Ovary (tissue), 9 donors: ENCODE data around the gene DOCK8. TPM values are rescaled to one million over a fixed set of nuclear protein-coding genes. Genes with fewer than 3 reads are reported as not detected.

Experiments used
- DNase-seq, 5 donors: peaks; one replicate each; pipeline ENCODE4 v3.0.0-alpha.2; 2019 to 2020
- H3K27ac ChIP-seq, 2 donors: fragments of 200-600 bp; one replicate each; pipeline versions ENCODE4 v1.5.1 to v1.8.0; 2019 to 2022
- H3K27me3 ChIP-seq: fragments of 200-600 bp; one replicate; pipeline ENCODE4 v1.8.0; 2022
- H3K36me3 ChIP-seq: fragments of 200-600 bp; sonication (generic); one replicate; pipeline ENCODE4 v1.5.1; 2019
- H3K4me1 ChIP-seq: one replicate; pipeline ENCODE4 v1.8.1; 2013; ENCODE audit warnings: mild to moderate bottlenecking, moderate library complexity; ENCODE audit not compliant: insufficient read depth
- H3K4me3 ChIP-seq: fragments of 200-600 bp; sonication (generic); one replicate; pipeline ENCODE4 v1.5.1; 2017
- H3K9me3 ChIP-seq, 2 donors: fragments of 200-600 bp in 1 of 2; sonication (generic) in 1 of 2; one replicate each; pipeline versions ENCODE4 v1.5.1 to v1.8.1; 2013 to 2019; ENCODE audit warnings: mild to moderate bottlenecking in 1 of 2, moderate library complexity in 1 of 2
- CTCF ChIP-seq, 3 donors: fragments of 450-650 bp in 2 of 3; fragments of 200-600 bp in 1 of 3; IDR thresholded peaks; one replicate each; pipeline versions ENCODE4 v1.5.1 to v1.8.0; 2016 to 2022; ENCODE audit warnings: antibody characterized with exemption in 3 of 3, mild to moderate bottlenecking in 1 of 3
- EP300 ChIP-seq: sonication (generic); formaldehyde crosslinking; IDR thresholded peaks from one replicate; pipeline ENCODE4 v1.6.1; 2017; ENCODE audit warnings: antibody characterized with exemption
- POLR2A ChIP-seq: fragments of 450-650 bp; IDR thresholded peaks from one replicate; pipeline ENCODE4 v1.6.1; 2017; ENCODE audit warnings: antibody characterized with exemption, mild to moderate bottlenecking, moderate library complexity
- WGBS, 3 donors: extraction: QIAGEN DNeasy Blood & Tissue Kit in 1 of 3; methylation state at CpG; one replicate each; pipeline versions ENCODE4 v1.1.5 to v1.1.7; 2013 to 2017; 5-methylcytosine and 5-hydroxymethylcytosine counted together
- intact Hi-C, 4 donors: fragments of 100-400 bp; cut with DNase I; formaldehyde crosslinking; loops; one replicate each; pipeline versions ENCODE4 v1.11.0 to v1.15.1; 2022 to 2023
- polyA plus RNA-seq, 2 donors: library from polyadenylated mRNA; stranded (reverse); fragments of 200-250 nt in 1 of 2; fragments of 350-450 nt in 1 of 2; fragmentation: Illumina TruSeq in 1 of 2; extraction: RNeasy Lipid Tissue Mini Kit (QIAGEN cat#74804) in 1 of 2; gene quantifications; one replicate each; pipeline ENCODE4 v1.2.3, GENCODE V29; 2013 to 2014
- total RNA-seq, 7 donors: library from RNA; depleted of rRNA in 2 of 7; stranded (reverse); fragments of >200 nt in 2 of 7; fragmentation: NEBNext Ultra II Directional in 3 of 7; extraction: Animal tissue kit (Norgen Biotek cat#: 25700) in 3 of 7; gene quantifications; one replicate each; pipeline versions ENCODE4 v1.1.0 to v1.2.4, GENCODE V29; 2016 to 2023
- donor health status: DM: no; HTN: no; CAD: no; lungs with moderate emphysema.
- donor health status: DM: no; HTN: no; CAD: no.
- donor health status: Bipolar disorder and iron deficiency.
- donor health status: DM: yes; HTN: yes; CAD: no.
- donor health status: DM: no; HTN: no; CAD: no.
- donor health status: DM: yes; HTN: yes; CAD: no.

Gene DOCK8
- total and polyA plus RNA-seq, 9 donors: 1.4 to 12.2 (median 7.3) TPM

GRCh38 chr9:389758-390157 is 175.1 kb downstream of the DOCK8 start:
- 90 to 94% (median 91%) methylated on average over 7 of the region's 7 CpGs for WGBS, 3 donors
- Histone ChIP-seq H3K27ac (no peak overlapping the region), H3K36me3 (no peaks in the 10 kb centered on the region), H3K4me1 (no peaks in the 10 kb centered on the region), H3K27me3 (no peaks in the 10 kb centered on the region), H3K4me3 (no peak overlapping the region), H3K9me3 (no peaks in the 10 kb centered on the region)
- intact Hi-C loops: loop anchor here in 2 of 4 donors (10.0 kb wide), 3 partner anchors 225 to 615 kb away; no protein-coding TSS in a partner anchor
- no peak for TF ChIP-seq EP300
- DNase-seq: no peak

DNA sequence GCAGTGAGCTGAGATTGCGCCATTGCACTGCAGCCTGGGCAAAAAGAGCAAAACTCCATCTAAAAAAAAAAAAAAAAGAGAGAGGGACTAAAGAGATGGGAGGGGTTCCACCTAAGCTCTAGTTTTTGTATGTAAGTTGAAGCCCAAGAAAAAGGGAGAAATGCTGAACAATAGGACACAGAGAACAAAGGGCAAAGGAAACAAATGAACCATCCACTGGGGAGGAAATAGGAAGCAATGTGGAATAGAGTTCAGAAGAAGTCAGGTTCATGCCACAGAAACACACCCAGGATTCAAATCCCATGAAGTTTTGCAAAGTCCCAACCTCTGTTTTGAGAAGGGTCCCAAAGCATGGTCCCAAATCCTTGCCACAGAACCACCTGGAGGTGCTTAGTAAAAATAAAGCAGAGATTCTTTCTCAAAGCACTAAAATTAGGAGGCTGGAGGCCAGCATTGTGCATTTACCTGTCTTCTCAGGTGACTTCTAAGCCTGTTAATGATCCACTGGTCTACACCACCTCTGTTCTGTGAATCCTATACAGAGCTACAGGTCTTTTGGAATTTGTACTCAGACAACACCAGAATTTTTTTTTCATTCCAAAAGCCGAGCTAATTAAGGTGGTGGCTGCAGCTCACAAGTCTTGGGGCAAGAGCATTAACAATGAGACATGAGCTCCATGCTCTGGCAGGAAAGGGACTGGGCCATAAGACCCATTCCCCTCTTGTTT is 177.6 kb downstream of the DOCK8 start:
- no peak for DNase-seq
- Histone ChIP-seq H3K4me3 (no peak overlapping the region), H3K27me3 (no peaks in the 10 kb centered on the region), H3K9me3 (no peaks in the 10 kb centered on the region), H3K36me3 (no peaks in the 10 kb centered on the region), H3K4me1 (no peaks in the 10 kb centered on the region), H3K27ac (no peak overlapping the region)
- 89 to 93% (median 92%) methylated on average over 2 of the region's 2 CpGs for WGBS, 3 donors
- no peak for TF ChIP-seq POLR2A
- no peak for TF ChIP-seq CTCF (IDR thresholded peaks at IDR 0.05)
- no peak for TF ChIP-seq EP300
- intact Hi-C loops: no loop called here

- DNase-seq: no peak
- no peaks in the 10 kb centered on the region for H3K9me3 ChIP-seq
- WGBS, 3 donors: 90 to 92% (median 91%) methylated on average over 3 of the region's 3 CpGs
- H3K27me3 ChIP-seq: no peaks in the 10 kb centered on the region
- no peak overlapping the region for H3K4me3 ChIP-seq
- no peak for TF ChIP-seq CTCF (IDR thresholded peaks at IDR 0.05)
- TF ChIP-seq EP300: no peak
- no peak for TF ChIP-seq POLR2A
- no peaks in the 10 kb centered on the region for H3K36me3 ChIP-seq
- intact Hi-C loops: no loop called here
- no peak overlapping the region for H3K27ac ChIP-seq
- H3K4me1 ChIP-seq: no peaks in the 10 kb centered on the region
These were observed 179.8 kb downstream of the DOCK8 start for GRCh38 chr9:394347-395052.

DNA sequence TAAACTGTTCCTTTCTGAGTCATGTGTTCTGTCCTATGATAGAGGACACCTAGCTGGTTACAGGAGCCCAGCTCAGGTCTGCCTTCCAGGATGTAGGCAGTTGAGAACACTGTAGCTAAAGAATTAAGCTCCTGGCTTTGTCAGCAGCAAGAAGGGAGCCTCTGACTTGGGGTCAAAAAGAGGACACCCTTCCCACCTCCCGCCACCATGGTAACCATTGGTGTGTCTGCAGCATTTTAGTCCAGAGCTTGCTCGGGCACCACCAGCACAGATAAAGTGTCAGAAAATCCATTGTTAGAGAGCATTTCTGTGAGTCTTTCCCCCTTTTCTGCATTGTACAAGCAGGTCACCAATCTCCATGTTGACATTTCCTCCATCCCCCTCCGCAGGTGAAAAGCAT is 181.7 kb downstream of the DOCK8 start:
- TF ChIP-seq POLR2A: no peak
- no peak for TF ChIP-seq CTCF (IDR thresholded peaks at IDR 0.05)
- TF ChIP-seq EP300: no peak
- no peak overlapping the region for H3K27ac ChIP-seq

GRCh38 chr9:398085-398484 is 183.4 kb downstream of the DOCK8 start:
- 77 to 92% (median 88%) methylated on average over 5 of the region's 5 CpGs for WGBS, 3 donors
- Histone ChIP-seq H3K36me3 (no peaks in the 10 kb centered on the region), H3K4me3 (no peak overlapping the region), H3K4me1 (no peaks in the 10 kb centered on the region), H3K9me3 (no peaks in the 10 kb centered on the region), H3K27me3 (no peaks in the 10 kb centered on the region), H3K27ac (no peak overlapping the region)
- DNase-seq: no peak
- intact Hi-C loops: no loop called here
- TF ChIP-seq CTCF (IDR thresholded peaks at IDR 0.05) (no peak), EP300 (no peak), POLR2A (no peak)

More for the DNA sequence above, 181.7 kb downstream of the DOCK8 start:
- H3K9me3 ChIP-seq: no peaks in the 10 kb centered on the region
- 94 to 97% (median 95%) methylated on average over 3 of the region's 3 CpGs for whole genome bisulfite sequencing, 3 donors
- no peak for DNase-seq
- no peak overlapping the region for H3K4me3 ChIP-seq
- intact Hi-C loops: no loop called here
- H3K4me1 ChIP-seq: no peaks in the 10 kb centered on the region
- H3K27me3 ChIP-seq: no peaks in the 10 kb centered on the region
- no peaks in the 10 kb centered on the region for H3K36me3 ChIP-seq
